H9 (cell line): Measurements from ENCODE around the gene ELF2. TPM values are rescaled to one million over a fixed set of nuclear protein-coding genes. Genes with fewer than 3 reads are reported as not detected.
"Not testable (repeated sequence)": the region's sequence is repeated elsewhere in the genome, so short reads cannot be mapped to it uniquely, and the experiment has no call there.

Experiments
- DNase-seq: peaks from one replicate; pipeline ENCODE4 v3.0.0-alpha.2; 2017
- H2AFZ ChIP-seq: one replicate; pipeline ENCODE4 v1.6.1; 2013; ENCODE audit warnings: mild to moderate bottlenecking, low read length, control low read depth, moderate library complexity
- H2AK5ac ChIP-seq: 2 replicates; pipeline ENCODE4 v1.6.1; 2013; ENCODE audit warnings: low read length, control low read depth, mixed read lengths; ENCODE audit not compliant: insufficient read length
- H2BK120ac ChIP-seq: one replicate; pipeline ENCODE4 v1.6.1; 2013; ENCODE audit warnings: low read depth, mild to moderate bottlenecking, low read length, control low read depth, inconsistent platforms; ENCODE audit not compliant: poor library complexity, severe bottlenecking
- H2BK12ac ChIP-seq: 2 replicates; pipeline ENCODE4 v1.6.1; 2013; ENCODE audit warnings: low read length, control low read depth, mixed read lengths, low read depth; ENCODE audit not compliant: insufficient read length
- H2BK15ac ChIP-seq: 2 replicates; pipeline ENCODE4 v1.6.1; 2013; ENCODE audit warnings: low read depth, low read length, control low read depth
- H2BK20ac ChIP-seq: one replicate; pipeline ENCODE4 v1.6.1; 2013; ENCODE audit warnings: low read depth, mild to moderate bottlenecking, low read length, control low read depth, inconsistent platforms; ENCODE audit not compliant: poor library complexity, severe bottlenecking
- H2BK5ac ChIP-seq: 2 replicates; pipeline ENCODE4 v1.6.1; 2013; ENCODE audit warnings: low read length, control low read depth, mixed read lengths; ENCODE audit not compliant: insufficient read length
- H3K14ac ChIP-seq: 2 replicates; pipeline ENCODE4 v1.6.1; 2013; ENCODE audit warnings: low read length, control low read depth; ENCODE audit not compliant: insufficient read depth
- H3K18ac ChIP-seq: 2 replicates; pipeline ENCODE4 v1.6.1; 2013; ENCODE audit warnings: low read depth, mild to moderate bottlenecking, mixed read lengths, low read length, control low read depth; ENCODE audit not compliant: insufficient read length
- H3K23ac ChIP-seq: 2 replicates; pipeline ENCODE4 v1.6.1; 2013; ENCODE audit warnings: low read length, control low read depth, mixed read lengths, low read depth; ENCODE audit not compliant: insufficient read length
- H3K23me2 ChIP-seq: 2 replicates; pipeline ENCODE4 v1.6.1; 2013; ENCODE audit warnings: low read depth, mild to moderate bottlenecking, mixed read lengths, low read length, control low read depth; ENCODE audit not compliant: insufficient read length, poor library complexity, severe bottlenecking
- H3K27ac ChIP-seq: 2 replicates; pipeline ENCODE4 v1.5.1; 2013; ENCODE audit warnings: low read length, control low read depth, mixed read lengths, low read depth; ENCODE audit not compliant: insufficient read length
- H3K27me3 ChIP-seq: 2 replicates; pipeline ENCODE4 v1.6.1; 2013; ENCODE audit warnings: low read length, control low read depth, inconsistent platforms; ENCODE audit not compliant: insufficient read depth
- H3K4ac ChIP-seq: 2 replicates; pipeline ENCODE4 v1.6.1; 2013; ENCODE audit warnings: low read depth, mild to moderate bottlenecking, control low read depth, inconsistent platforms, low read length, moderate library complexity
- H3K4me1 ChIP-seq: 2 replicates; pipeline ENCODE4 v1.6.1; 2013; ENCODE audit warnings: low read length, control low read depth, inconsistent platforms; ENCODE audit not compliant: insufficient read depth
- H3K4me2 ChIP-seq: 2 replicates; pipeline ENCODE4 v1.6.1; 2013; ENCODE audit warnings: low read length, control low read depth, mixed read lengths; ENCODE audit not compliant: insufficient read length, insufficient read depth
- H3K56ac ChIP-seq: 2 replicates; pipeline ENCODE4 v1.6.1; 2013; ENCODE audit warnings: low read depth, mild to moderate bottlenecking, mixed read lengths, low read length, control low read depth; ENCODE audit not compliant: insufficient read length
- H3K79me1 ChIP-seq: 2 replicates; pipeline ENCODE4 v1.6.1; 2013; ENCODE audit warnings: low read depth, mild to moderate bottlenecking, moderate library complexity, low read length, control low read depth, inconsistent platforms; ENCODE audit not compliant: insufficient read depth, poor library complexity, severe bottlenecking
- H3K79me2 ChIP-seq: 2 replicates; pipeline ENCODE4 v1.6.1; 2013; ENCODE audit warnings: low read length, control low read depth, inconsistent platforms; ENCODE audit not compliant: insufficient read depth
- H3K9ac ChIP-seq: 2 replicates; pipeline ENCODE4 v1.6.1; 2013; ENCODE audit warnings: low read length, control low read depth, mixed read lengths; ENCODE audit not compliant: insufficient read length; ENCODE audit errors: extremely low read depth
- H3K9me3 ChIP-seq: one replicate; pipeline ENCODE4 v1.6.1; 2013; ENCODE audit warnings: low read depth, low read length, inconsistent platforms; ENCODE audit not compliant: control insufficient read depth
- H3T11ph ChIP-seq: one replicate; pipeline ENCODE4 v1.6.1; 2013; ENCODE audit warnings: mild to moderate bottlenecking, low read length, control low read depth, inconsistent platforms
- H4K20me1 ChIP-seq: one replicate; pipeline ENCODE4 v1.6.1; 2013; ENCODE audit not compliant: control insufficient read depth, insufficient read length, insufficient read depth
- H4K5ac ChIP-seq: 2 replicates; pipeline ENCODE4 v1.6.1; 2013; ENCODE audit warnings: low read depth, mild to moderate bottlenecking, mixed read lengths, low read length, control low read depth; ENCODE audit not compliant: insufficient read length
- H4K8ac ChIP-seq: replicated peaks from 2 replicates; pipeline ENCODE4 v1.6.1; 2013; ENCODE audit warnings: low read length, control low read depth, mixed read lengths, low read depth; ENCODE audit not compliant: insufficient read length
- H4K91ac ChIP-seq: 2 replicates; pipeline ENCODE4 v1.6.1; 2013; ENCODE audit warnings: low read depth, mild to moderate bottlenecking, moderate library complexity, mixed read lengths, low read length, control low read depth; ENCODE audit not compliant: insufficient read length
- H3K27ac Mint-ChIP-seq, 3 experiments: 2 replicates in 2 of 3; 3 replicates in 1 of 3; pipeline ENCODE4 v1.8.0; 2020 to 2021; ENCODE audit warnings: mixed read lengths in 3 of 3, mild to moderate bottlenecking in 1 of 3, moderate library complexity in 1 of 3
- H3K27me3 Mint-ChIP-seq: 2 replicates; pipeline ENCODE4 v1.8.0; 2021; ENCODE audit warnings: low read depth, mild to moderate bottlenecking, moderate library complexity, mixed read lengths
- H3K36me3 Mint-ChIP-seq, 3 experiments: 2 replicates in 2 of 3; 3 replicates in 1 of 3; pipeline ENCODE4 v1.8.0; 2020 to 2021; ENCODE audit warnings: low read depth in 3 of 3, mixed read lengths in 3 of 3; ENCODE audit not compliant: insufficient read depth in 1 of 3
- H3K4me1 Mint-ChIP-seq, 2 experiments: 2 replicates each; pipeline ENCODE4 v1.8.0; 2020; ENCODE audit warnings: mixed read lengths in 2 of 2
- H3K4me3 Mint-ChIP-seq, 2 experiments: 2 replicates in 1 of 2; 3 replicates in 1 of 2; pipeline ENCODE4 v1.8.0; 2020 to 2021; ENCODE audit warnings: mild to moderate bottlenecking in 2 of 2, mixed read lengths in 2 of 2, moderate library complexity in 1 of 2
- H3K9me3 Mint-ChIP-seq, 2 experiments: 2 replicates in 1 of 2; 3 replicates in 1 of 2; pipeline ENCODE4 v1.8.0; 2020; ENCODE audit warnings: mild to moderate bottlenecking in 2 of 2, mixed read lengths in 2 of 2, moderate library complexity in 1 of 2
- CTCF ChIP-seq: fragments of 200-600 bp; sonication (generic); conservative IDR thresholded peaks from 3 replicates; pipeline ENCODE4 v1.8.0; 2021; ENCODE audit warnings: antibody characterized with exemption, mild to moderate bottlenecking
- WGBS: extraction: QIAGEN DNeasy Blood & Tissue Kit; methylation state at CpG from one replicate; pipeline ENCODE4 v1.1.7; 2013; ENCODE audit warnings: missing lambda C conversion rate, low lambda C conversion rate, mixed read lengths; ENCODE audit not compliant: insufficient read length; ENCODE audit errors: extremely low coverage; 5-methylcytosine and 5-hydroxymethylcytosine counted together
- total RNA-seq: library from RNA; stranded (reverse); gene quantifications from 2 replicates; pipeline ENCODE4 v1.2.1, GENCODE V29; 2021

The ELF2 gene
- total RNA-seq, 1 experiment from 2014 or later = 49.6 TPM

- Histone ChIP-seq H3K4me2 (no peak overlapping the region), H2BK5ac (no peak overlapping the region), H3K4me1 (no peaks in the 10 kb centered on the region), H2AK5ac (no peak overlapping the region), H3K9me3 (no peaks in the 10 kb centered on the region), H3K4ac (no peak overlapping the region), H4K5ac (no peak overlapping the region), H2BK120ac (no peak overlapping the region), H4K8ac (no peak overlapping the region), H3K27me3 (no peaks in the 10 kb centered on the region), H3K23me2 (no peaks in the 10 kb centered on the region), H2AFZ (no peak overlapping the region), H3K56ac (no peak overlapping the region), H2BK20ac (no peak overlapping the region), H4K20me1 (no peaks in the 10 kb centered on the region), H3K79me2 (no peaks in the 10 kb centered on the region), H3K79me1 (no peaks in the 10 kb centered on the region), H3K18ac (no peak overlapping the region), H3T11ph (no peak overlapping the region), H2BK12ac (no peak overlapping the region), H3K23ac (no peak overlapping the region), H2BK15ac (no peak overlapping the region), H3K14ac (no peak overlapping the region), H3K27ac (no peak overlapping the region), H4K91ac (no peak overlapping the region), H3K9ac (no peak overlapping the region)
- WGBS = no CpG with 5 or more reads among the region's 44 CpGs
- no peak for DNase-seq
- no peak for TF ChIP-seq CTCF
- Mint-ChIP-seq H3K4me1 (peaks cover 3 to 10% of the 10 kb centered on the region in 2 experiments; a peak in 3 of 4 replicates), H3K27ac (no peak overlapping the region), H3K27me3 (no peaks in the 10 kb centered on the region), H3K4me3 (no peak overlapping the region), H3K36me3 (peaks cover 2 to 22% (median 20%) of the 10 kb centered on the region in 3 experiments; a peak in 6 of 7 replicates), H3K9me3 (no peaks in the 10 kb centered on the region)
Measured at GRCh38 chr4:139115226-139115625, 61.8 kb downstream of the ELF2 start.

- H2BK120ac ChIP-seq, H3K9ac ChIP-seq, H3K4me1 ChIP-seq, H2AK5ac ChIP-seq, H2AFZ ChIP-seq, H3K27me3 Mint-ChIP-seq, H3K56ac ChIP-seq, H2BK15ac ChIP-seq, H3K79me2 ChIP-seq, H3K23me2 ChIP-seq, H3K23ac ChIP-seq, H4K5ac ChIP-seq, H3T11ph ChIP-seq, H4K91ac ChIP-seq, H3K79me1 ChIP-seq, H3K27me3 ChIP-seq, H3K4me3 Mint-ChIP-seq, H3K27ac ChIP-seq, H4K8ac ChIP-seq, H2BK5ac ChIP-seq, H3K4me2 ChIP-seq, H3K4ac ChIP-seq, H4K20me1 ChIP-seq, H2BK20ac ChIP-seq, H3K18ac ChIP-seq, DNase-seq, H3K9me3 Mint-ChIP-seq, H3K9me3 ChIP-seq, H3K14ac ChIP-seq, H2BK12ac ChIP-seq: not testable (repeated sequence)
- no CpG with 5 or more reads among the region's 18 CpGs for WGBS
- H3K36me3 Mint-ChIP-seq = peaks cover 2 to 19% (median 17%) of the 10 kb centered on the region in 3 experiments; a peak in 6 of 7 replicates
- peaks cover 3 to 13% of the 10 kb centered on the region in 2 experiments; a peak in 3 of 4 replicates for H3K4me1 Mint-ChIP-seq
- peak overlapping the region in 1 of 3 experiments; percentile 44; a peak in 2 of 7 replicates for H3K27ac Mint-ChIP-seq
Measured at GRCh38 chr4:139114795-139115194, 62.2 kb downstream of the ELF2 start.
